ENCODE results near the gene SF3A1. TPM values are rescaled to one million over a fixed set of nuclear protein-coding genes. Genes with fewer than 3 reads are reported as not detected.

SF3A1 gene
- total and polyA plus RNA-seq, 2 of the 13 experiments (the other 11 are each of a cell fraction or from before 2014, with no cell fraction given) = 10.0 to 22.0 TPM

DNA sequence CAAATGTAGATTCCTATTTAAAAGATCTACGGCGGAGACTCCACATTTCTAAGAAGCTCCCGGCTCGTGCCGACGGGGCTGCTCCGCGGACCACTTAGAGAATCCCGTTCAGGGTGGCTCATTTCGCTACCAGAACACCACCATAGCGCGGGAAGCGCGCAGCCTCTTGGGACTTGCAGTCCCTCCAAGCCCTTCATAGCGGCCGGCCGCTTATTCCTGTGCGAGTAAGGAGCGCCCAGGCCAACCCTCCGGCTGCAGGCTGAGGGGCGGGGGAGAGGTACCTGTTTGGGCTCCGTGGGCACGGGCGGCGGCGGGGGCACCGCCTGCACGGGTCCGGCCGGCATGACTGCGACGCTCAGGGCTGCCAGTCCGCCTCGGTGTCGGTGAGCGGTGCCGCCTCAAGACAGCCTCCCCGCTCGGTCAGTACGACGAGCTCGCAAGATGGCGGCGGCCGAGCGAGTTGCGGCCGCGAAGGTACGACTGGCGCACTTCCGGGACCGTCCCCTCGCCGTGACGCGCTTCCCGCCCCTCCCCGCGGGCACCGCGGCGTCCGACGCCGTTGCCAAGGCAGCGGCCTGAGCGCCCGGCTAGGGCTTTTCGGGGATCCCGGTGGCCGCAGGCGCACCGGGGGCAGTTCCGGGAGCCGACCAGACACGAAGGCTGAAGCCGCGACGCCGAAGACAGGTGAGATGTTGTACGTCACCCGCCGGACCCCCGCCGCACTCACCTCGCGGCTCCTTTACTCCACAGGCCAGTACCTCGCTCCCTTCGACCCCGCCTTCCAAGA, at the start of gene SF3A1, which contains the start of gene CCDC157 (continued):
- TF ChIP-seq, protein P1, sequence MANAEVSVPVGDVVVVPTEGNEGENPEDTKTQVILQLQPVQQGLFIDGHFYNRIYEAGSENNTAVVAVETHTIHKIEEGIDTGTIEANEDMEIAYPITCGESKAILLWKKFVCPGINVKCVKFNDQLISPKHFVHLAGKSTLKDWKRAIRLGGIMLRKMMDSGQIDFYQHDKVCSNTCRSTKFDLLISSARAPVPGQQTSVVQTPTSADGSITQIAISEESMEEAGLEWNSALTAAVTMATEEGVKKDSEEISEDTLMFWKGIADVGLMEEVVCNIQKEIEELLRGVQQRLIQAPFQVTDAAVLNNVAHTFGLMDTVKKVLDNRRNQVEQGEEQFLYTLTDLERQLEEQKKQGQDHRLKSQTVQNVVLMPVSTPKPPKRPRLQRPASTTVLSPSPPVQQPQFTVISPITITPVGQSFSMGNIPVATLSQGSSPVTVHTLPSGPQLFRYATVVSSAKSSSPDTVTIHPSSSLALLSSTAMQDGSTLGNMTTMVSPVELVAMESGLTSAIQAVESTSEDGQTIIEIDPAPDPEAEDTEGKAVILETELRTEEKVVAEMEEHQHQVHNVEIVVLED (CRISPR knock-in tag; IDR thresholded peaks at IDR 0.05; ENCODE audit: borderline replicate concordance) = peak; percentile 95
- TF ChIP-seq CBFB (CRISPR knock-in tag; IDR thresholded peaks at IDR 0.05) = peak; percentile 85
- no peak for TF ChIP-seq NFATC3 (CRISPR knock-in tag; IDR thresholded peaks at IDR 0.05)
- no peak for TF ChIP-seq SRF (IDR thresholded peaks at IDR 0.05; ENCODE audit: low read depth, low read length)
- TF ChIP-seq, protein P2, sequence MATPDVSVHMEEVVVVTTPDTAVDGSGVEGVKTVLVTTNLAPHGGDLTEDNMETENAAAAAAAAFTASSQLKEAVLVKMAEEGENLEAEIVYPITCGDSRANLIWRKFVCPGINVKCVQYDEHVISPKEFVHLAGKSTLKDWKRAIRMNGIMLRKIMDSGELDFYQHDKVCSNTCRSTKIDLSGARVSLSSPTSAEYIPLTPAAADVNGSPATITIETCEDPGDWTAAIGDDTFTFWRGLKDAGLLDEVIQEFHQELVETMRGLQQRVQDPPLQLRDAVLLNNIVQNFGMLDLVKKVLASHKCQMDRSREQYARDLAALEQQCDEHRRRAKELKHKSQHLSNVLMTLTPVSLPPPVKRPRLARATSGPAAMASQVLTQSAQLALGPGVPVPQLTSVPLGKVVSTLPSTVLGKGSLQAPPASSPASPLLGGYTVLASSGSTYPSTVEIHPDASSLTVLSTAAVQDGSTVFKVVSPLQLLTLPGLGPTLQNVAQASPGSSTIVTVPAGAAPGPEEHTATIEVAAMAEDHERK (CRISPR knock-in tag; IDR thresholded peaks at IDR 0.05; ENCODE audit: low read depth) = peak; percentile 54; the same call in 1 of the 2 replicates
- peak; percentile 85 for TF ChIP-seq REPIN1 (CRISPR knock-in tag; IDR thresholded peaks at IDR 0.05; ENCODE audit: borderline replicate concordance, low read depth)
- TF ChIP-seq ZNF652 (CRISPR knock-in tag; IDR thresholded peaks at IDR 0.05; ENCODE audit: borderline replicate concordance, low read depth) = no peak
- peak; percentile 92 for TF ChIP-seq SPEN (CRISPR knock-in tag; IDR thresholded peaks at IDR 0.05; ENCODE audit: low read depth)
- TF ChIP-seq SP4 (CRISPR knock-in tag; IDR thresholded peaks at IDR 0.05) = peak; percentile 71; the same call in 1 of the 2 replicates
- TF ChIP-seq, protein P3, sequence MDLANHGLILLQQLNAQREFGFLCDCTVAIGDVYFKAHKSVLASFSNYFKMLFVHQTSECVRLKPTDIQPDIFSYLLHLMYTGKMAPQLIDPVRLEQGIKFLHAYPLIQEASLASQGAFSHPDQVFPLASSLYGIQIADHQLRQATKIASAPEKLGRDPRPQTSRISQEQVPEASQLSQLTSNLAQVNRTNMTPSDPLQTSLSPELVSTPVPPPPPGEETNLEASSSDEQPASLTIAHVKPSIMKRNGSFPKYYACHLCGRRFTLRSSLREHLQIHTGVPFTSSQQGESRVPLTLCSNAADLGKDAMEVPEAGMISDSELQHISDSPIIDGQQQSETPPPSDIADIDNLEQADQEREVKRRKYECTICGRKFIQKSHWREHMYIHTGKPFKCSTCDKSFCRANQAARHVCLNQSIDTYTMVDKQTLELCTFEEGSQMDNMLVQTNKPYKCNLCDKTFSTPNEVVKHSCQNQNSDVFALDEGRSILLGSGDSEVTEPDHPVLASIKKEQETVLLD (CRISPR knock-in tag; IDR thresholded peaks at IDR 0.05; ENCODE audit: low read depth) = no peak
- no peak for TF ChIP-seq RCOR2 (CRISPR knock-in tag; IDR thresholded peaks at IDR 0.05)
- TF ChIP-seq ZNF333 (CRISPR knock-in tag; IDR thresholded peaks at IDR 0.05; ENCODE audit: borderline replicate concordance) = peak; percentile 48; the same call in 1 of the 2 replicates
- 0 out of 2 replicates have a peak, but pooled peaks have one; percentile 90 for TF ChIP-seq EEA1 (CRISPR knock-in tag; IDR thresholded peaks at IDR 0.05; ENCODE audit: borderline replicate concordance)
- TF ChIP-seq ZNF33B (CRISPR knock-in tag; IDR thresholded peaks at IDR 0.05) = 0 out of 2 replicates have a peak, but pooled peaks have one; percentile 37
- TF ChIP-seq MAF1 (CRISPR knock-in tag; IDR thresholded peaks at IDR 0.05; ENCODE audit: borderline replicate concordance) = peak; percentile 85; the same call in 1 of the 2 replicates
- peak; percentile 100 for TF ChIP-seq ZFY (CRISPR knock-in tag; IDR thresholded peaks at IDR 0.05)
- no peak for TF ChIP-seq ZNF737 (CRISPR knock-in tag; IDR thresholded peaks at IDR 0.05; ENCODE audit: borderline replicate concordance)
- no peak for TF ChIP-seq ZNF703 (CRISPR knock-in tag; IDR thresholded peaks at IDR 0.05; ENCODE audit: borderline replicate concordance)
- no peak for TF ChIP-seq ZNF841 (CRISPR knock-in tag; IDR thresholded peaks at IDR 0.05; ENCODE audit: borderline replicate concordance)
- TF ChIP-seq SAFB2 (CRISPR knock-in tag; IDR thresholded peaks at IDR 0.05; ENCODE audit: borderline replicate concordance, low read depth) = peak; percentile 92; the same call in 1 of the 2 replicates
- TF ChIP-seq YEATS4 (CRISPR knock-in tag; IDR thresholded peaks at IDR 0.05; ENCODE audit: borderline replicate concordance) = peak; percentile 99
- no peak for TF ChIP-seq NPAS2 (CRISPR knock-in tag; IDR thresholded peaks at IDR 0.05; ENCODE audit: borderline replicate concordance)
- peak; percentile 46 for TF ChIP-seq MED8 (CRISPR knock-in tag; IDR thresholded peaks at IDR 0.05; ENCODE audit: insufficient replicate concordance)
- peak; percentile 74 for TF ChIP-seq ZNF331 (CRISPR knock-in tag; IDR thresholded peaks at IDR 0.05)
